KOPT-K1 (cell line): Measurements from ENCODE around the gene LAGE3.

ENCODE experiments used
- H3K27ac ChIP-seq: fragments of 200-600 bp; sonication (generic); 2 replicates; pipeline ENCODE4 v1.5.1; 2016; ENCODE audit warnings: antibody characterized with exemption, mild to moderate bottlenecking, low read depth, low read length; ENCODE audit not compliant: poor library complexity, severe bottlenecking
- H3K36me3 ChIP-seq: fragments of 200-600 bp; sonication (generic); 2 replicates; pipeline ENCODE4 v1.5.1; 2017; ENCODE audit warnings: antibody characterized with exemption, mild to moderate bottlenecking, low read length, moderate library complexity; ENCODE audit not compliant: insufficient read depth
- H3K9me3 ChIP-seq: fragments of 200-600 bp; sonication (generic); 2 replicates; pipeline ENCODE4 v1.5.1; 2017; ENCODE audit warnings: antibody characterized with exemption, low read length, mild to moderate bottlenecking; ENCODE audit not compliant: insufficient read depth, poor library complexity, severe bottlenecking

The LAGE3 gene

DNA sequence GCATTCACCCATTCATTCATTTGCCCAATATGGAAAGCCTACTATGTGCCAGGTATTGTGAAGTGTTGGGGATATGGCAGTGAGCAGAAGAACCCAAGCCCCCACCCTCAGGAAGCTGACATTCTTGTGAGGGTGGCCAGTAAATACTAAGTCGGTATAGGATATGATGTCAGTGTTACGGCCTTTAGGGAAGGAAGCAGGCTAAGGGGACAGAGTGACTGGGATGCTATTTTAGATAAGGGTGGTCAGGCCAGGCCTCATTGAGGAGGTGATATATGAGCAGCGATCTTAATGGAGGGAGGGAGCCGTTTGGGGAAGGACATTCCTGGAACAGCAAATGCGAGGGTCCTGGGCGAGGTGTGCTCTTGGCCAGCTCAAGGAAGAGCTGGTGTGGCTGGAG is 48.6 kb downstream of the LAGE3 start:
- Histone ChIP-seq H3K9me3 (no peaks in the 10 kb centered on the region), H3K27ac (no peak overlapping the region), H3K36me3 (peaks cover 34% of the 10 kb centered on the region; the same call in 1 of the 2 replicates)

DNA sequence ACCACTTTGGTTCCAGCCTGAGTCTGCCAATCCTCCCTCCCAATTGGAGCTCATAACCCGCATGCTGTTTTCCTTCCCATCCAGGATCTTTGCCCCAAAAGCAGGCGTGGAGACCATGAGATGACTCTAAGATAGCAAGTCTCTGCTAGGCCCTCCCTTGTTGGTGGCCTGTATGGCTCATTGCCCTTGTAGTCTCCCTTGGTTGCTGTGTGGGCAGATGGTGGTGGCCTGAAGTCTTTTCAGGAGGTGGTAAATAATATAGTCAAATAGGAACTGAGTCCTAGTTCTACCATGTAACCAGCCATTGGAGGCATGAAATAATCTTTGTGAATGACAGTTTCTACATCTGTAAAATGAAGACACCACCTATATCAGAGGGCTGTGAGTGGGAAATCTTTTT is 49.4 kb downstream of the LAGE3 start:
- Histone ChIP-seq H3K9me3 (no peaks in the 10 kb centered on the region), H3K36me3 (peaks cover 27% of the 10 kb centered on the region; the same call in 1 of the 2 replicates), H3K27ac (peak overlapping the region; percentile 58)

DNA sequence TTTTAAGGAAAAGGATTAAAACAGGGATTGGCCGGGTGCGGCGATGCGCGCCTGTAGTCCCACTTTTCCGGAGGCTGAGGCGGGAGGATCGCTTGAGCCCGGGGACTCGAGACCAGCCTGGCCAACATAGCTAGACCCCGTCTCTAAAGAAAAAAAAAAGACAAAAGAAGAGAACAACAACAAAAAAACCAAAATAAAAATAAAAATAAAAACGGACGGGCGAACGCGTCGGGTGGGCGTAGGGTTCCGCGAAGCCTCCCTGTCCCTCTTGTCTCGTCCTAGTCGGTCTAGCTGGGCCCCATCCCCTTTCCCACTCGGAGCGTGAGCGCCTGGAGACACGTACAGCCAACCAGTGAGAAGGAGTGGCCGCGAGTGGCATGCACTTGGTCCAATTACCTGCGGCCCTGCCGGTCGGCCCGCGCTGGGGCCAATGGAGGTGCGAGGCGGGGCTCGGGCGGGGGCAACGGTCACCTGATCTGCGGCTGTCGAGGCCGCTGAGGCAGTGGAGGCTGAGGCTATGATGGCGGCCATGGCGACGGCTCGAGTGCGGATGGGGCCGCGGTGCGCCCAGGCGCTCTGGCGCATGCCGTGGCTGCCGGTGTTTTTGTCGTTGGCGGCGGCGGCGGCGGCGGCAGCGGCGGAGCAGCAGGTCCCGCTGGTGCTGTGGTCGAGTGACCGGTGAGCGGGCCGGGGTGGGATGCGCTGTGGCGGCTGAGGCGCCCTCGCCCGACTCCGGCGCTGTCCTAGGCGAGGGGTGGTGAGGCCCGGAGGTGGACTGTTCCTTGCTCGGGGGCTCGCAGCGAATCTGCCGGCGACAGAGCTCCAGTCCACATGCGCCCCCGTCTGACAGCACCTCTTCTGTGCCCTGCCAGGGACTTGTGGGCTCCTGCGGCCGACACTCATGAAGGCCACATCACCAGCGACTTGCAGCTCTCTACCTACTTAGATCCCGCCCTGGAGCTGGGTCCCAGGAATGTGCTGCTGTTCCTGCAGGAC is 50.6 kb downstream of the LAGE3 start, which contains the start of gene ATP6AP1:
TSS of gene ATP6AP1 (plus strand) at position 502 of the 996 bp plus-strand sequence. CDS start at position 518, 16 bp downstream.
- Histone ChIP-seq H3K36me3 (peaks cover 17% of the 10 kb centered on the region; the same call in 1 of the 2 replicates), H3K9me3 (no peaks in the 10 kb centered on the region), H3K27ac (peak within 1 kb of the TSS; percentile 58)
